Adrenal gland (tissue), 12 donors: ENCODE measurements around the gene RNF167. TPM values are rescaled to one million over a fixed set of nuclear protein-coding genes. Genes with fewer than 3 reads are reported as not detected.

Experiments
- DNase-seq, 7 donors: peaks; one replicate each; pipeline ENCODE4 v3.0.0-alpha.2; 2019 to 2020
- H3K27ac ChIP-seq, 5 donors: fragments of 200-600 bp; sonication (generic) in 4 of 5; 1 replicate in 3 of 5; 2 replicates in 2 of 5; pipeline versions ENCODE4 v1.5.1 to v1.8.0; 2016 to 2020; ENCODE audit warnings: mild to moderate bottlenecking in 1 of 5
- H3K27me3 ChIP-seq: fragments of 200-600 bp; 2 replicates; pipeline ENCODE4 v1.8.0; 2021
- H3K36me3 ChIP-seq, 2 donors: fragments of 200-600 bp; replicated peaks in 1 of 2; 1 replicate in 1 of 2; 2 replicates in 1 of 2; pipeline versions ENCODE4 v1.5.1 to v1.8.0; 2018 to 2022
- H3K4me1 ChIP-seq, 2 donors: fragments of 200-600 bp; replicated peaks in 1 of 2; 1 replicate in 1 of 2; 2 replicates in 1 of 2; pipeline versions ENCODE4 v1.5.1 to v1.8.0; 2018 to 2021
- H3K4me3 ChIP-seq, 4 donors: fragments of 200-600 bp; sonication (generic) in 3 of 4; one replicate each; pipeline ENCODE4 v1.5.1; 2016 to 2018
- H3K9me3 ChIP-seq, 3 donors: fragments of 200-600 bp; sonication (generic) in 1 of 3; replicated peaks in 1 of 3; 1 replicate in 2 of 3; 2 replicates in 1 of 3; pipeline versions ENCODE4 v1.5.1 to v1.8.0; 2016 to 2021
- CTCF ChIP-seq, 6 experiments: fragments of 450-650 bp in 4 of 6; fragments of 200-600 bp in 2 of 6; sonication (generic) in 1 of 6; IDR thresholded peaks; 1 replicate in 5 of 6; 2 replicates in 1 of 6; pipeline versions ENCODE4 v1.5.1 to v1.8.0; 2016 to 2021; ENCODE audit warnings: antibody characterized with exemption in 6 of 6, mild to moderate bottlenecking in 2 of 6, moderate library complexity in 1 of 6
- POLR2A ChIP-seq, 2 donors: fragments of 450-650 bp; IDR thresholded peaks; one replicate each; pipeline ENCODE4 v1.6.1; 2017; ENCODE audit warnings: antibody characterized with exemption in 2 of 2, mild to moderate bottlenecking in 2 of 2, moderate library complexity in 1 of 2
- WGBS, 4 donors: extraction: QIAGEN DNeasy Blood & Tissue Kit in 2 of 4; methylation state at CpG; one replicate each; pipeline versions ENCODE4 v1.1.5 to v1.1.7; 2013 to 2017; 5-methylcytosine and 5-hydroxymethylcytosine counted together
- intact Hi-C, 2 donors: fragments of 100-400 bp; cut with DNase I; formaldehyde crosslinking; loops; one replicate each; pipeline versions ENCODE4 v1.14.1 to v1.15.0; 2022 to 2023
- polyA plus RNA-seq, 3 donors: library from polyadenylated mRNA; stranded (reverse); fragments of 200-250 nt in 2 of 3; fragments of 350-450 nt in 1 of 3; fragmentation: Illumina TruSeq in 1 of 3; extraction: RNeasy Lipid Tissue Mini Kit (QIAGEN cat#74804) in 1 of 3; gene quantifications; one replicate each; pipeline ENCODE4 v1.2.3, GENCODE V29; 2013 to 2014
- total RNA-seq, 9 donors: library from RNA; depleted of rRNA in 4 of 9; stranded (reverse); fragments of >200 nt in 4 of 9; fragments of 120-200 nt in 1 of 9; fragmentation: NEBNext Ultra II Directional in 1 of 9; extraction: Animal tissue kit (Norgen Biotek cat#: 25700) in 1 of 9; gene quantifications; one replicate each; pipeline versions ENCODE4 v1.1.0 to v1.2.4, GENCODE V29; 2013 to 2023
- donor health status: healthy with polysubstance abuse.
- donor health status: Bipolar disorder and iron deficiency.
- donor health status: DM: yes; HTN: yes; CAD: no.
- donor health status: DM: no; HTN: no; CAD: no.
- donor health status: DM: no; HTN: no; CAD: no.
- donor health status: DM: yes; HTN: yes; CAD: no.

Gene RNF167
- total and polyA plus RNA-seq, 12 donors = 46.7 to 252 (median 105) TPM

- Histone ChIP-seq H3K36me3 (peaks cover 0 to 15% of the 10 kb centered on the region in 2 donors), H3K4me1 (peaks cover 0 to 9% of the 10 kb centered on the region in 2 donors), H3K9me3 (no peaks in the 10 kb centered on the region), H3K4me3 (peak overlapping the region in 1 of 4 donors; percentile 68), H3K27ac (no peak overlapping the region), H3K27me3 (no peaks in the 10 kb centered on the region)
- TF ChIP-seq POLR2A (IDR thresholded peaks at IDR 0.05) (no peak), CTCF (IDR thresholded peaks at IDR 0.05) (no peak)
- 54 to 76% (median 64%) methylated on average over 37 to 65 of the region's 65 CpGs for WGBS, 4 donors
- intact Hi-C loops = loop anchor here in 1 of 2 donors (10.0 kb wide), 1 partner anchor 84 kb away; the partner anchor contains the start of gene CAMTA2
- DNase-seq = no peak
Observed at GRCh38 chr17:4900231-4901107, 39.6 kb upstream of the RNF167 start.

DNA sequence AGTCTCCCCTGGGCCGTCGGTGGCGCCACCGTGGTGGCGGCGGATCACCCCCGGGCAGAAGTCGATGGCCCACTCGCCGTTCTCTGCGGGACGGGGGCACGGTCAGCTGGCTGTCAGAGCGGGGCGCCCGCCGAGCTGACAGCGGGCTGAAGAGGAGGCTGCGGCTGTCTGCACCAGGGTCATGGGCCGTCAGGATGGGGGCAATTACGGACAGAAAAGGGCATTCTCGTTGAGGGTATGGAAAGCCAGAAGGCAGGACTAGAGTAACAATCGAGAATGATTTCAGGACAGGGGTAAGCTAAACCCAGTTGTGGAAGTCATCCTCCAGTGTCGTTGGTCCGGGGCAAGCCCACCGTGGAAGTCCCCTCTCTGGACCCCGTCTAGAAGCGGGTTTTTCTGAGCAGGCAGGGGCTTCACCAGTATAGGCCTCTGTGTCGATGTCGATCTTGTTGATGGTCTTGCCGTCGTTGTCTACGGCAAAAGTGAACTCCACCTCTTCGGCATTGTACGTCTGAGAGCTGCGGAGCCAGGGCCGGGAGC lies 38.9 kb upstream of the RNF167 start:
- peak overlapping the region in 1 of 5 donors; percentile 34 for H3K27ac ChIP-seq
- 69 to 85% (median 75%) methylated on average over 31 to 37 of the region's 37 CpGs for WGBS, 4 donors
- no peaks in the 10 kb centered on the region for H3K9me3 ChIP-seq
- TF ChIP-seq CTCF (IDR thresholded peaks at IDR 0.05) (no peak), POLR2A (IDR thresholded peaks at IDR 0.05) (no peak)
- H3K36me3 ChIP-seq = peaks cover 0 to 8% of the 10 kb centered on the region in 2 donors
- DNase-seq = no peak
- peaks cover 0 to 9% of the 10 kb centered on the region in 2 donors for H3K4me1 ChIP-seq
- no peaks in the 10 kb centered on the region for H3K27me3 ChIP-seq
- no peak overlapping the region for H3K4me3 ChIP-seq
- intact Hi-C loops = loop anchor here in 1 of 2 donors (10.0 kb wide), 1 partner anchor 84 kb away; the partner anchor contains the start of gene CAMTA2

DNA sequence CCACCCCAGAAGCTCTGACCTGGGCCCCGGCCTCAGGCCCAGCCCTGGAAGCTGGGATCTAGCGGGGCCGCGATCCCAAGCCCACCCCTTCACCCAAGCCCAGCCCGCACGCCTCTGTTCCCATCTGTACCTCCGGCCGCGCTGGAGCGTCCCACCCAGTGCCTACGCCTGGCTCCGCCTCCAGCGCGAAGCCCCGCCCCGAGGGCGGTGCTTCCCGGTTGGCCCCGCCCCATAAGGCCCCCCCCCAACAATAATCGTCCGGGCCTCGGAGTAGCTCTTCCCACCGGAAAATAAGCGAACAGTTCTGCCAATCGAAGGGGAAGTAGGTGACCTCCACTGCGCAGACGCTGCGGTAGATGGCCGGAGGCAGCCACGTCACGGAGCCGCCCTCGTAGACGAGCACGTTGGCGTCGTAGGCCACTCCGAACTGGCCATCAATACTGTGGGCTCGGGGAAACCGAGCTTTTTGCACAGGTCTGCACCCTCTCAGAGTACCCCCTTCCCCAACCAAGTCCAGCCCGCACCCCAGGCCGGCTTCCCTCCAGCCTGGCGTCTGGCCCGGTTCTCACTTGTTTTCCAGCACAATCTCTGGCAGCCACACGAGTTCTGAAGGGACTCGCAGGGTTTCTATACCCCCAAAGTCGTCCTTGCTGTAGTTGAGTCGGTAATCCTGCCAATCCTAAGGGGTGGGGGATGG lies 38.3 kb upstream of the RNF167 start:
- no peak overlapping the region for H3K4me3 ChIP-seq
- no peak for TF ChIP-seq CTCF (IDR thresholded peaks at IDR 0.05)
- no peak for TF ChIP-seq POLR2A (IDR thresholded peaks at IDR 0.05)
- H3K36me3 ChIP-seq = peaks cover 0 to 1% of the 10 kb centered on the region in 2 donors
- intact Hi-C loops = loop anchor here in 1 of 2 donors (10.0 kb wide), 1 partner anchor 83 kb away; the partner anchor contains the start of gene CAMTA2
- H3K4me1 ChIP-seq = peaks cover 0 to 9% of the 10 kb centered on the region in 2 donors
- no peaks in the 10 kb centered on the region for H3K27me3 ChIP-seq
- H3K27ac ChIP-seq = peak overlapping the region in 2 of 5 donors; percentile 34 to 41
- WGBS, 4 donors = 50 to 77% (median 57%) methylated on average over 26 to 48 of the region's 48 CpGs
- DNase-seq = peak in 3 of 7 donors; percentile 35 to 64 (median 61)
- H3K9me3 ChIP-seq = no peaks in the 10 kb centered on the region

GRCh38 chr17:4902540-4902939 lies 37.5 kb upstream of the RNF167 start:
- DNase-seq = no peak
- Histone ChIP-seq H3K36me3 (no peaks in the 10 kb centered on the region), H3K4me3 (no peak overlapping the region), H3K4me1 (peaks cover 0 to 9% of the 10 kb centered on the region in 2 donors), H3K27ac (peak overlapping the region in 2 of 5 donors; percentile 1 to 41), H3K9me3 (no peaks in the 10 kb centered on the region), H3K27me3 (no peaks in the 10 kb centered on the region)
- intact Hi-C loops = loop anchor here in 1 of 2 donors (10.0 kb wide), 1 partner anchor 82 kb away; the partner anchor contains the start of gene CAMTA2
- TF ChIP-seq CTCF (IDR thresholded peaks at IDR 0.05) (no peak), POLR2A (IDR thresholded peaks at IDR 0.05) (no peak)
- WGBS, 4 donors = 37 to 46% (median 40%) methylated on average over 8 of the region's 8 CpGs
